ENCODE data around the gene ERVV-1.
A peak's percentile ranks its signal among the peaks of the same experiment; 100 is the strongest.
"Not testable (repeated sequence)": the region's sequence is repeated elsewhere in the genome, so short reads cannot be mapped to it uniquely, and the experiment has no call there.

Gene ERVV-1, protein sequence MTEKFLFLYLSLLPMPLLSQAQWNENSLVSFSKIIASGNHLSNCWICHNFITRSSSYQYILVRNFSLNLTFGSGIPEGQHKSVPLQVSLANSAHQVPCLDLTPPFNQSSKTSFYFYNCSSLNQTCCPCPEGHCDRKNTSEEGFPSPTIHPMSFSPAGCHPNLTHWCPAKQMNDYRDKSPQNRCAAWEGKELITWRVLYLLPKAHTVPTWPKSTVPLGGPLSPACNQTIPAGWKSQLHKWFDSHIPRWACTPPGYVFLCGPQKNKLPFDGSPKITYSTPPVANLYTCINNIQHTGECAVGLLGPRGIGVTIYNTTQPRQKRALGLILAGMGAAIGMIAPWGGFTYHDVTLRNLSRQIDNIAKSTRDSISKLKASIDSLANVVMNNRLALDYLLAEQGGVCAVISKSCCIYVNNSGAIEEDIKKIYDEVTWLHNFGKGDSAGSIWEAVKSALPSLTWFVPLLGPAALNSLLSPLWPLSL

DNA sequence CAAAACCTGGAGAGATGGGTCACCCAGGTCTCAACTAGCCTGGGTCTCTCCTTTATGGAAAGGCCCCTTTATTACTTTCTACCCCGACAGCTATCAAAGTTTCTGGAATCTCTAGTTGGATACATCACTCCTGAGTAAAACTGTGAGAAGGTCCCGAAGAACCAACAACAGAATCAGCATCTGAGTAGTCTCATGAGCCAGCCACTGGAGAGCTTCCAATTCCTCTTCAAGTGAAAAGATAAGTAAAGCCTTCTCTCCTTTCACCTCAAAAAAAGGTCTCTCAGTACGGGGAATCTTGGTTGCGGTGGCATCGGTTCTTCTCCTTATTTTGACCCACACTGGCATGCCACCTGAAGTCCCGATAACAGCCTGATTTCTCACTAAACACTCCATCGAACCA, at the start of gene ERVV-1:
ERVV-1 (plus strand) TSS at position 301 of the 400 bp plus-strand sequence. CDS start 170 bp downstream, outside the sequence.
- DNase-seq: no peak

- no peak for DNase-seq
These were observed 45.9 kb upstream of the ERVV-1 start for GRCh38 chr19:52967772-52968171.

DNA sequence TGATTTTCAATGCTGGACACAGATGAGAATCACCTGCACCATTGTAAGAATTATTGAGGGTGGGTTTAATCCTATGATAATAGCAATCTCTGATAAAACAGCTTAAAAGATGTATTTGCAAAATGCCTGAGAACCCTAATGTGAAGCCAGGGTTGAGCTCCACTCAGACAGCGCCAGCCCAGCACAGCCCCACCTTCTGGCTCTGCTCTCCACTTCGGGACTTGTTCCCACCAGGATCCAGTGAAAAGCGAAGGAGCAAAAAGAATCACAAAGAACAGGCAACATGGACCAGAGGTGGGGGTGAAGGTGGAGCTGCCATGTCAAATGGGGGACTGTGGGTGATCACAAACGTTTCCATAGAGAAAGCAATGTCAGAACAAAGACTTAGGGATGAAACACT, 32.4 kb upstream of the ERVV-1 start:
- peak in 1 of 14 donors; percentile 40 for DNase-seq

- DNase-seq: not testable (repeated sequence)
These were observed 30.6 kb upstream of the ERVV-1 start for GRCh38 chr19:52983167-52983566.

- DNase-seq: peak in 4 of 14 donors; percentile 0 to 99 (median 22)
These were observed 26.5 kb upstream of the ERVV-1 start for GRCh38 chr19:52987221-52987620.

DNA sequence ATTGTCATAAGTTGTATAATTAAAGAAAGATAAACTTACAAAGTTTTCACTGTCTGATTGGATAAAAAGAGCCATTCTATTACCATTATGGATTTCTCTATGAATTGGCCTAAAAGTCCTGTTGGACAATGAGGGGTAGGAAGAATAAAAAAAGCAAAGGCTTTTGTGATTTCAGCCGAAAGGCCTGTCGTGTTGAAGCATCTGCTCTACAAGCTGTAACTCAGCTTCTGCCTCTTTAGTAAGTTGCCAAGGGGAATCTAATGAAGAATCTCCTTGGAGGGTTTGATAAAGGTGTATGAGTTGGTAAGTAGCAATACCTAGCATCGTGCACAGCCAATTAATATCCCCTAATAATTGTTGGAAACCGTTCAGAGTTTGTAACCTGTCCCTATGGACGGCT, 25.2 kb upstream of the ERVV-1 start:
- peak in 1 of 14 donors; percentile 71 for DNase-seq

- DNase-seq: no peak
These were observed 22.8 kb upstream of the ERVV-1 start for GRCh38 chr19:52990759-52991418.

GRCh38 chr19:52991484-52991883, 22.2 kb upstream of the ERVV-1 start:
- peak in 1 of 14 donors; percentile 41 for DNase-seq

GRCh38 chr19:52992109-52993004, 21.4 kb upstream of the ERVV-1 start:
- DNase-seq: peak in 2 of 14 donors; percentile 5 to 81

DNA sequence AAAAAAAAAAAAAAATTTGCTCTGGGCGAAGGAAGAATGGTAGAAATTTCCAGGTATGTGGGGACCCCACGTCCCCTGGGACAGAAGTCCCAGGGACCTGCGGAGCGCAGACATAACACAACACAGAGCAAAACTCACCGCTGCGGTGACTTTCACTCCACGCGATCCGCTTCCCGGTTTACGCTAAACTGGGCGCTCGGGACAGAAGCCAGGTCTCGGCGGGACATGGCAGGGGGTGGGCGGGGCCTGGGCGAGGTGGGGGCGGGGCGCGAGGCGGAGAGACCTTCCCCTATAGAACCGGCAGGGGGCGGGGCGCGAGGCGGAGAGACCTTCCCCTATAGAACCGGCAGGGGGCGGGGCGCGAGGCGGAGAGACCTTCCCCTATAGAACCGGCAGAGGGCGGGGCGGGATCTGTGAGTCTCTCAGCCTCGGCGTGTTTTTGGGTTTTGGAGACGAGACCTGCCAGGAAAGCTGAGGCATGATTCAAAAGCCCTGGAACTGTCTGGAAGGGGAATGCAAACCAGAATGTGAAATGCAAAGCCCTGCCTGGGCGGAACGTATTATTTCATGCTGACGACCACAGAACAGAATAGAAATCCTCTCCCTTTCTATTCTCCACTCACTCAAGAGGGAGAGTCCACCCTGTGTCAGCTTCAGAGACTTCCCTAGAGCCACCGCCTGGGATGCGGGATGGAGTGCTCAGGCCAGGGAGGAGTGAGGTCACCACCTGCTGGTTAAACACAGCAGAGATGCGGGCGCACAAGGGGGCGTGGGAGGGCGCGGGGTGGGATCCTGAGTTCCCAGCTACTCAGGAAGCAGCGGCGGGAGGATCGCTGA, 20.2 kb upstream of the ERVV-1 start:
- DNase-seq: peak in 10 of 14 donors; percentile 4 to 77 (median 20)

DNA sequence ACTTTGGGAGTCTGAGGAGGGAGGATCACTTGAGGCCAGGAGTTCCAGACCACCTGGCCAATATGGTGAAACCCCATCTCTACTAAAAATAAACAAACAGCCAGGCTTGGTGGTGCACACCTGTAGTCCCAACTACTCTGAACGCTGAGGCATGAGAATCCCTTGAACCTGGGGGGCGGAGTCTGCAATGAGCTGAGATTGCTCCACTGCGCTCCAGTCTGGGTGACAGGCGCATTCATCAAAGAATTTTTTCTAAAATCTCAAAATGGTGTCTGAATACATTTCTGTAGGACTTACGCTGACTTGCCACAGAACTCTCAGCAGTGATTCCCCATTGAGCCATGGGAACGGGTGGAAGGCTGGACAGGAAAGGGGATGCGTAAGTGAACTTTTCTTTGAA, 18.0 kb upstream of the ERVV-1 start:
- no peak for DNase-seq

GRCh38 chr19:52997975-52998374, 15.7 kb upstream of the ERVV-1 start:
- DNase-seq: no peak

- no peak for DNase-seq
These were observed 11.2 kb upstream of the ERVV-1 start for GRCh38 chr19:53002479-53002878.

GRCh38 chr19:53004242-53004641, 9.5 kb upstream of the ERVV-1 start:
- DNase-seq: no peak

DNA sequence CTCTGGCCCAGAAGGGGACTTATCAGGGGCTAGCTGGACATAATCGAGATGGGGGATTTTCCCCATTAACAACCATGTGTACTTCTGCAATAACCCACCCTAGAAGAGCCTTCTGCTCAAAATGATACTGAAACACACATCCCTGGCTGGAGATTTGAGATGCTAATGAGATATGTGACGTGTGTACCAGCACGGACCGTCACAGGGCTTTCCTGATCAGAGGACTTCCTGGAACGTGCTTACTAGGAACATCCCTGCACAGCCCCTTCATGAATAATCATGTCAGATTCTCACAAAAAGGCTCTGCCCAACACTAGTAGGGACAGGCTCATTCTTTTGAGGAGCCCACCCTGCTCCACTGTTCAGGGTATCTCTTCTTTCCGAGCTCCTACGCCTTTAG, 6.5 kb upstream of the ERVV-1 start:
- DNase-seq: no peak

DNA sequence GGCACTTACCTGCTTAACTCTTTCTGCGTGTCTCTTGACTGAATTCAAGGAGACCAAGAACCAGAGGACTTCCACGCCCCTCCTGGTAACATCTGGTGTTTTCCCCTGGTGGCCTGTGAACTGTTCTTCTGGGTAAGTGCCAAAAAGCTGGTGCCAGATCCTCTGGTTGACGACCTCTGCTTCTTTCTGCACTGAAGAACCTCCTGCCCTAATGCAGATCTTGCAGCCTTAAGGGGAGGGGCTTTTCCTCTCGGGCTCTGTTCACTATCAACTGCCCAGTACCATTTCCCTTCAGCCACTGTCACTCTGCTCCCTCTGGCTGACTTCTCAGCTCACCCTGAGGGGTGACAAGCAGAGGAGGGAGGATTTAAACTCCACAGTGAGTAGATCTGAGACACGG, 6.1 kb upstream of the ERVV-1 start:
- DNase-seq: no peak

DNA sequence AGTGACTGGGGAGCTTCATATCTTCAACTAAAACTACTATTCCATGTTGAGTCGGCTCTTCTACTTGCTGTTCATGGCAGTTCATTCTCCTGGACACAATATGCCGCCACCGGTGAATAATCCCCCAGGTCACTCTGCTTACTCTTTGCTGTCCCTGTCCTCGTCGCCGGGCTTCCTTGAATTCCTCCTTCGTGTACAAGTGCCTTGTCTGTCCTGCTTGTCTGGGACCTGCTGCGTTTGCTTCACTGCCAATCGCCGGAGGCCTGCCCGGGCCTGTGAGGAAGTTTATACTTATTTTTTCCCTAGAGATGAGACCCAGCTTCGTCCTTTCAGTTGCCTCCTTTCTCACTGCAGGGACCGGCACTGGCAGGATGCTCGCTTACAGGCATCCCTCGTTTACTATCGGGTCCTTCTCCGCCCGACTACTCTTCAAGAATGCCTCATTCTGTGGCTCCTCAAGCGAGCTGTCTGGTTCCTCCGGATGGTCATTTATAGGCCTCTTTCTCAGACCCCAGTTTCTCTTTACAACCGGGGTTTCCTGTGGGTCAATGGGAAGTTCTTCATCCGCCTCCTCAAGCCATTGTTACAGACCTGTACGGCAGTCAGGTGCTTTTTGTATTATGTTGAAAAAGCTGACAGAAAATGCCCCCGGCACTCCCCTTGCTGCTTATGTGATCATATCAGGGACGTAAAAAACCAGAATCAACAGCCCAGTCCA, 5.5 kb upstream of the ERVV-1 start:
- no peak for DNase-seq

DNA sequence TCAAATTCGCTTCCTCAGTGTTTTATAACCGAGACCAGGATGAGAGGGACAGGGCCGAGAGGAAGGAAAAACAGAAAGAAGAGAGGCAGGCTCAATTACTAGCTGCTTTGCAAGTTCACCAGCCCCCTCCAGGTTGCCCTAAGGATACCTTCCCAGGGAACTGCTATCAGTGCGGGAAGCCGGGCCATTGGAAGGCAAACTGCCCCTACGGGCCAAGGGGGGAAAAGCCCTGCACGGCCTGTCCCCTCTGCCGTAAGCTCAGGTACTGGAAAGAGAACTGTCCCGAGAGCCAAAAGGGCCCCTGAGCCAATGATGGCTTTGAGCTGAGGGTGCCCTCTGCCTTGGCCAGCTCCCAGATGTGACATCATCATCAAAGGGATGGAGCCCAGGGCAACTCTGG, 3.2 kb upstream of the ERVV-1 start:
- no peak for DNase-seq

DNA sequence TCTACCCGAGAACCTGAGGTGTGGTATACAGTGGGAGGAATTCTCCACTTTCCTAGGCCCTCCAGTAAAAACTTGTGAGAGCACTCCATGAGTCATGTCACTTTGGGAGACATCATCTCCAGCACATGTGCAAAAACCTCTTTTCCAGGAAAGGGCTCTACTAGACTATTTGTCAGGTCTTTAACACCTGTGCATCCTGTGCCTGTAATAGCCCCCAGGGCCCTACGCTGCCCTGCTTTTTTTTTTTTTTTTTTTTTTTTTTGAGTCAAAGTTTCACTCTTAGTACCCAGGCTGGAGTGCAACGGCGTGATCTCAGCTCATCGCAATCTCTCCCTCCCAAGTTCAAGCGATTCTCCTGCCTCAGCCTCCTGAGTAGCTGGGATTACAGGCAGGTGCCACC, 1.7 kb upstream of the ERVV-1 start:
- DNase-seq: no peak

- DNase-seq: no peak
These were observed 1.4 kb downstream of the ERVV-1 start for GRCh38 chr19:53015159-53015558.

DNA sequence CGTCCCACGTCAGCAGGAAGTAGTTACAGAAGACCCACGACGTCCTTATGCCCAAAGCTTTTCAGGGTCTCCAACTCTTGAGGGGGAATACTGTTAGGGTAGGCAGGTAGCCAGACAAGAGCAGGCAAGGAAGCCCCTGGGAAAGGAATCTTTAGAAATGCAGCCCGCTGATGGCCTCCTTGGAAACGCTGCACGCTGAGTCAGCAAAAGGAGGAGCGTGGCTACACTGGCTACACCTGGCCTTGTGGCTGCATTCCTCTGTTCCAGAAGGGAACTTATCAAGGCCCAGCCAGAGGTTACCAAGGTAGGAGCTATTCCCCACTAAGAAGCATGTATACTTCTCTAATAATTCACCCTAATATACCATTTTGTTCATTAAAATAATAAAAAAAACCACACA, 2.0 kb downstream of the ERVV-1 start:
- no peak for DNase-seq

All from C1 segment of cervical spinal cord (tissue), 14 donors.